H9 (cell line): ENCODE results near the gene CALHM5. TPM values are rescaled to one million over a fixed set of nuclear protein-coding genes. Genes with fewer than 3 reads are reported as not detected.

ENCODE experiments used
- DNase-seq: peaks from one replicate; pipeline ENCODE4 v3.0.0-alpha.2; 2017
- H2AFZ ChIP-seq: one replicate; pipeline ENCODE4 v1.6.1; 2013; ENCODE audit warnings: mild to moderate bottlenecking, low read length, control low read depth, moderate library complexity
- H2AK5ac ChIP-seq: 2 replicates; pipeline ENCODE4 v1.6.1; 2013; ENCODE audit warnings: low read length, control low read depth, mixed read lengths; ENCODE audit not compliant: insufficient read length
- H2BK120ac ChIP-seq: one replicate; pipeline ENCODE4 v1.6.1; 2013; ENCODE audit warnings: low read depth, mild to moderate bottlenecking, low read length, control low read depth, inconsistent platforms; ENCODE audit not compliant: poor library complexity, severe bottlenecking
- H2BK12ac ChIP-seq: 2 replicates; pipeline ENCODE4 v1.6.1; 2013; ENCODE audit warnings: low read length, control low read depth, mixed read lengths, low read depth; ENCODE audit not compliant: insufficient read length
- H2BK15ac ChIP-seq: 2 replicates; pipeline ENCODE4 v1.6.1; 2013; ENCODE audit warnings: low read depth, low read length, control low read depth
- H2BK20ac ChIP-seq: one replicate; pipeline ENCODE4 v1.6.1; 2013; ENCODE audit warnings: low read depth, mild to moderate bottlenecking, low read length, control low read depth, inconsistent platforms; ENCODE audit not compliant: poor library complexity, severe bottlenecking
- H2BK5ac ChIP-seq: 2 replicates; pipeline ENCODE4 v1.6.1; 2013; ENCODE audit warnings: low read length, control low read depth, mixed read lengths; ENCODE audit not compliant: insufficient read length
- H3K14ac ChIP-seq: 2 replicates; pipeline ENCODE4 v1.6.1; 2013; ENCODE audit warnings: low read length, control low read depth; ENCODE audit not compliant: insufficient read depth
- H3K18ac ChIP-seq: 2 replicates; pipeline ENCODE4 v1.6.1; 2013; ENCODE audit warnings: low read depth, mild to moderate bottlenecking, mixed read lengths, low read length, control low read depth; ENCODE audit not compliant: insufficient read length
- H3K23ac ChIP-seq: 2 replicates; pipeline ENCODE4 v1.6.1; 2013; ENCODE audit warnings: low read length, control low read depth, mixed read lengths, low read depth; ENCODE audit not compliant: insufficient read length
- H3K23me2 ChIP-seq: 2 replicates; pipeline ENCODE4 v1.6.1; 2013; ENCODE audit warnings: low read depth, mild to moderate bottlenecking, mixed read lengths, low read length, control low read depth; ENCODE audit not compliant: insufficient read length, poor library complexity, severe bottlenecking
- H3K27ac ChIP-seq: 2 replicates; pipeline ENCODE4 v1.5.1; 2013; ENCODE audit warnings: low read length, control low read depth, mixed read lengths, low read depth; ENCODE audit not compliant: insufficient read length
- H3K27me3 ChIP-seq: 2 replicates; pipeline ENCODE4 v1.6.1; 2013; ENCODE audit warnings: low read length, control low read depth, inconsistent platforms; ENCODE audit not compliant: insufficient read depth
- H3K4ac ChIP-seq: 2 replicates; pipeline ENCODE4 v1.6.1; 2013; ENCODE audit warnings: low read depth, mild to moderate bottlenecking, control low read depth, inconsistent platforms, low read length, moderate library complexity
- H3K4me1 ChIP-seq: 2 replicates; pipeline ENCODE4 v1.6.1; 2013; ENCODE audit warnings: low read length, control low read depth, inconsistent platforms; ENCODE audit not compliant: insufficient read depth
- H3K4me2 ChIP-seq: 2 replicates; pipeline ENCODE4 v1.6.1; 2013; ENCODE audit warnings: low read length, control low read depth, mixed read lengths; ENCODE audit not compliant: insufficient read length, insufficient read depth
- H3K56ac ChIP-seq: 2 replicates; pipeline ENCODE4 v1.6.1; 2013; ENCODE audit warnings: low read depth, mild to moderate bottlenecking, mixed read lengths, low read length, control low read depth; ENCODE audit not compliant: insufficient read length
- H3K79me1 ChIP-seq: 2 replicates; pipeline ENCODE4 v1.6.1; 2013; ENCODE audit warnings: low read depth, mild to moderate bottlenecking, moderate library complexity, low read length, control low read depth, inconsistent platforms; ENCODE audit not compliant: insufficient read depth, poor library complexity, severe bottlenecking
- H3K79me2 ChIP-seq: 2 replicates; pipeline ENCODE4 v1.6.1; 2013; ENCODE audit warnings: low read length, control low read depth, inconsistent platforms; ENCODE audit not compliant: insufficient read depth
- H3K9ac ChIP-seq: 2 replicates; pipeline ENCODE4 v1.6.1; 2013; ENCODE audit warnings: low read length, control low read depth, mixed read lengths; ENCODE audit not compliant: insufficient read length; ENCODE audit errors: extremely low read depth
- H3K9me3 ChIP-seq: one replicate; pipeline ENCODE4 v1.6.1; 2013; ENCODE audit warnings: low read depth, low read length, inconsistent platforms; ENCODE audit not compliant: control insufficient read depth
- H3T11ph ChIP-seq: one replicate; pipeline ENCODE4 v1.6.1; 2013; ENCODE audit warnings: mild to moderate bottlenecking, low read length, control low read depth, inconsistent platforms
- H4K20me1 ChIP-seq: one replicate; pipeline ENCODE4 v1.6.1; 2013; ENCODE audit not compliant: control insufficient read depth, insufficient read length, insufficient read depth
- H4K5ac ChIP-seq: 2 replicates; pipeline ENCODE4 v1.6.1; 2013; ENCODE audit warnings: low read depth, mild to moderate bottlenecking, mixed read lengths, low read length, control low read depth; ENCODE audit not compliant: insufficient read length
- H4K8ac ChIP-seq: replicated peaks from 2 replicates; pipeline ENCODE4 v1.6.1; 2013; ENCODE audit warnings: low read length, control low read depth, mixed read lengths, low read depth; ENCODE audit not compliant: insufficient read length
- H4K91ac ChIP-seq: 2 replicates; pipeline ENCODE4 v1.6.1; 2013; ENCODE audit warnings: low read depth, mild to moderate bottlenecking, moderate library complexity, mixed read lengths, low read length, control low read depth; ENCODE audit not compliant: insufficient read length
- H3K27ac Mint-ChIP-seq, 3 experiments: 2 replicates in 2 of 3; 3 replicates in 1 of 3; pipeline ENCODE4 v1.8.0; 2020 to 2021; ENCODE audit warnings: mixed read lengths in 3 of 3, mild to moderate bottlenecking in 1 of 3, moderate library complexity in 1 of 3
- H3K27me3 Mint-ChIP-seq: 2 replicates; pipeline ENCODE4 v1.8.0; 2021; ENCODE audit warnings: low read depth, mild to moderate bottlenecking, moderate library complexity, mixed read lengths
- H3K36me3 Mint-ChIP-seq, 3 experiments: 2 replicates in 2 of 3; 3 replicates in 1 of 3; pipeline ENCODE4 v1.8.0; 2020 to 2021; ENCODE audit warnings: low read depth in 3 of 3, mixed read lengths in 3 of 3; ENCODE audit not compliant: insufficient read depth in 1 of 3
- H3K4me1 Mint-ChIP-seq, 2 experiments: 2 replicates each; pipeline ENCODE4 v1.8.0; 2020; ENCODE audit warnings: mixed read lengths in 2 of 2
- H3K4me3 Mint-ChIP-seq, 2 experiments: 2 replicates in 1 of 2; 3 replicates in 1 of 2; pipeline ENCODE4 v1.8.0; 2020 to 2021; ENCODE audit warnings: mild to moderate bottlenecking in 2 of 2, mixed read lengths in 2 of 2, moderate library complexity in 1 of 2
- H3K9me3 Mint-ChIP-seq, 2 experiments: 2 replicates in 1 of 2; 3 replicates in 1 of 2; pipeline ENCODE4 v1.8.0; 2020; ENCODE audit warnings: mild to moderate bottlenecking in 2 of 2, mixed read lengths in 2 of 2, moderate library complexity in 1 of 2
- CTCF ChIP-seq: fragments of 200-600 bp; sonication (generic); conservative IDR thresholded peaks from 3 replicates; pipeline ENCODE4 v1.8.0; 2021; ENCODE audit warnings: antibody characterized with exemption, mild to moderate bottlenecking
- total RNA-seq: library from RNA; stranded (reverse); gene quantifications from 2 replicates; pipeline ENCODE4 v1.2.1, GENCODE V29; 2021

Gene CALHM5
- total RNA-seq, 1 experiment from 2014 or later, result 0.09 TPM

DNA sequence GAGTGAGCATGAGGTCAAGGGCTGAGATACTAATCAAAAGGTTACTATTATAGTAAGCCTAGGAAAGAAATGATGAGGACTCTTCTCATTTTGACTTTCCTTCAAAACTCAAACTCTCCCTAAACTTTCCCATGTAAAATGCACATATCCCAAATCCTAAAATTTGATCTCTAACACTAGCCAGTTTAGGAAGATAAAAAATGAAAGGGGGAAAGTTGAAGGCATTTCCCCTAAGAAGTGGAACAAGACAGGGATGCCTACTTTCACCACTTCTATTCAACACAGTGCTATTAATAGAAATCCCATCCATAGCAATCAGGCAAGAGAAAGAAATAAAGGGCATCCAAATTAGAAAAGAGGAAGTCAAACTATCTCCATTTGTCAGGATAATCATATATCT lies 2.9 kb upstream of the CALHM5 start:
- Mint-ChIP-seq H3K27me3 (peaks cover 2% of the 10 kb centered on the region; the same call in 1 of the 2 replicates), H3K36me3 (peaks cover 0 to 6% (median 2%) of the 10 kb centered on the region in 3 experiments; a peak in 1 of 7 replicates), H3K4me1 (peaks cover 8 to 10% of the 10 kb centered on the region in 2 experiments), H3K9me3 (peaks cover 5 to 12% of the 10 kb centered on the region in 2 experiments; a peak in 3 of 5 replicates), H3K4me3 (no peak overlapping the region), H3K27ac (no peak overlapping the region)
- no peak overlapping the region for H2BK120ac ChIP-seq
- H3K18ac ChIP-seq, result no peak overlapping the region
- H3K56ac ChIP-seq, result no peak overlapping the region
- no peaks in the 10 kb centered on the region for H4K20me1 ChIP-seq
- no peak overlapping the region for H3K23ac ChIP-seq
- H3K4me2 ChIP-seq, result no peak overlapping the region
- H3T11ph ChIP-seq, result no peak overlapping the region
- H2AK5ac ChIP-seq, result no peak overlapping the region
- H3K79me2 ChIP-seq, result no peaks in the 10 kb centered on the region
- H2BK5ac ChIP-seq, result no peak overlapping the region
- H4K91ac ChIP-seq, result no peak overlapping the region
- no peaks in the 10 kb centered on the region for H3K79me1 ChIP-seq
- no peak for TF ChIP-seq CTCF
- no peak overlapping the region for H4K8ac ChIP-seq
- H3K14ac ChIP-seq, result no peak overlapping the region
- H3K9ac ChIP-seq, result no peak overlapping the region
- H2BK20ac ChIP-seq, result no peak overlapping the region
- no peak overlapping the region for H3K27ac ChIP-seq
- no peak overlapping the region for H2BK12ac ChIP-seq
- no peak overlapping the region for H2AFZ ChIP-seq
- H3K27me3 ChIP-seq, result no peaks in the 10 kb centered on the region
- DNase-seq, result no peak
- H2BK15ac ChIP-seq, result no peak overlapping the region
- no peak overlapping the region for H3K4ac ChIP-seq
- no peaks in the 10 kb centered on the region for H3K23me2 ChIP-seq
- no peak overlapping the region for H4K5ac ChIP-seq
- H3K4me1 ChIP-seq, result no peaks in the 10 kb centered on the region
- no peaks in the 10 kb centered on the region for H3K9me3 ChIP-seq
